PFSK-1 (cell line): ENCODE measurements around the gene PTPRN2.

Experiments used
- POLR2AphosphoS5 ChIP-seq: IDR thresholded peaks from 2 replicates; pipeline ENCODE4 v1.6.1; 2012; ENCODE audit warnings: low read depth, mild to moderate bottlenecking, control low read depth, low read length, moderate library complexity
- TAF1 ChIP-seq: IDR thresholded peaks from 2 replicates; pipeline ENCODE4 v1.6.1; 2012; ENCODE audit warnings: low read length, control low read depth, borderline replicate concordance; ENCODE audit not compliant: insufficient read depth
- TF ChIP-seq, protein P1 (sequence below), 2 experiments: IDR thresholded peaks; 2 replicates each; pipeline versions ENCODE4 v1.6.1 to v1.8.0; 2011 to 2012; ENCODE audit warnings: low read depth in 2 of 2, low read length in 2 of 2, control low read depth in 1 of 2, inconsistent platforms in 1 of 2, mild to moderate bottlenecking in 1 of 2, moderate library complexity in 1 of 2; ENCODE audit not compliant: insufficient read depth in 1 of 2

DNA sequence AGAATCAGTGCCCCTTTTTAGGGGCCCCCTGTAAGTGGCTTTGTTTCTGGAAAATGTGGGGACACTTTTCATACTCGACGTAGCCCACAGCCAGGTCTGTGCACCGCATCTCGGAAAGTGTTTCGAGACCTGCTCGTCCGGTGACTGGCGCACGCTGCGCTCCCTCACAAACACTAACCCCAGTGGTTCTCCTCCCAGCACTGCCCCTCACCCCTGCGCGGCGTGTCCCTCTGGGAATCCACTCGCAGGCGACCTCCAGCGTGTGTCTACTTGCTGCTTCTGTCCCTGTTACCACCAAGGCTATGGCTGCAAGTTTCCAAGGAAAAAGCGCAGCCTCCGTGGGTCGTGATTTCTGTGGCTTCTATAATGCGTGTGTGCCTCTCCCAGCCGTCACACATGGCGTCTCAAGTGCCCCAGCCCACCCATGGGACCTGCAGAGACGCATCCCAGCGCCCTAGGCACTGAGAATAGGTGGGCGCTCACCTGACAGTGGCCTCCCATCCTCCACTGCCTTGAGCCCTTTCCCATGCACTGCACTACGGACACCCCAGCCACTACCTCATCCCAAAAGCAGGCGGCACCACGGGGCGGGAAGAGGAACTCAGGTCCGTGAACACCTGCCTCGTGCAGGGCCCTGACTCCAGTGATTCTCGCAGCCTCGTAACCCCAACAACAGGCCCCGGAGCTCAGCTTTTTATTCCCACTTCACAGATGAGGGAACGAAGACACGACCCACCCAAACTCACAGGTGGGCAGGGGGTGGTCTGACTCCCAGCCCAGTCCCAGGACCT, 49.3 kb downstream of the PTPRN2 start:
- TF ChIP-seq POLR2AphosphoS5 (no peak), TAF1 (no peak)
- TF ChIP-seq, protein P1, sequence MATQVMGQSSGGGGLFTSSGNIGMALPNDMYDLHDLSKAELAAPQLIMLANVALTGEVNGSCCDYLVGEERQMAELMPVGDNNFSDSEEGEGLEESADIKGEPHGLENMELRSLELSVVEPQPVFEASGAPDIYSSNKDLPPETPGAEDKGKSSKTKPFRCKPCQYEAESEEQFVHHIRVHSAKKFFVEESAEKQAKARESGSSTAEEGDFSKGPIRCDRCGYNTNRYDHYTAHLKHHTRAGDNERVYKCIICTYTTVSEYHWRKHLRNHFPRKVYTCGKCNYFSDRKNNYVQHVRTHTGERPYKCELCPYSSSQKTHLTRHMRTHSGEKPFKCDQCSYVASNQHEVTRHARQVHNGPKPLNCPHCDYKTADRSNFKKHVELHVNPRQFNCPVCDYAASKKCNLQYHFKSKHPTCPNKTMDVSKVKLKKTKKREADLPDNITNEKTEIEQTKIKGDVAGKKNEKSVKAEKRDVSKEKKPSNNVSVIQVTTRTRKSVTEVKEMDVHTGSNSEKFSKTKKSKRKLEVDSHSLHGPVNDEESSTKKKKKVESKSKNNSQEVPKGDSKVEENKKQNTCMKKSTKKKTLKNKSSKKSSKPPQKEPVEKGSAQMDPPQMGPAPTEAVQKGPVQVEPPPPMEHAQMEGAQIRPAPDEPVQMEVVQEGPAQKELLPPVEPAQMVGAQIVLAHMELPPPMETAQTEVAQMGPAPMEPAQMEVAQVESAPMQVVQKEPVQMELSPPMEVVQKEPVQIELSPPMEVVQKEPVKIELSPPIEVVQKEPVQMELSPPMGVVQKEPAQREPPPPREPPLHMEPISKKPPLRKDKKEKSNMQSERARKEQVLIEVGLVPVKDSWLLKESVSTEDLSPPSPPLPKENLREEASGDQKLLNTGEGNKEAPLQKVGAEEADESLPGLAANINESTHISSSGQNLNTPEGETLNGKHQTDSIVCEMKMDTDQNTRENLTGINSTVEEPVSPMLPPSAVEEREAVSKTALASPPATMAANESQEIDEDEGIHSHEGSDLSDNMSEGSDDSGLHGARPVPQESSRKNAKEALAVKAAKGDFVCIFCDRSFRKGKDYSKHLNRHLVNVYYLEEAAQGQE (IDR thresholded peaks at IDR 0.05; ENCODE audit: insufficient read depth in 1 of 2, low read depth in 2 of 2, low read length in 2 of 2) = no peak
